Measurements from ENCODE around the gene SNRPD3. TPM values are rescaled to one million over a fixed set of nuclear protein-coding genes. Genes with fewer than 3 reads are reported as not detected.

Gene SNRPD3
- total and polyA plus RNA-seq, 4 donors, result 57.2 to 128 (median 85.9) TPM

DNA sequence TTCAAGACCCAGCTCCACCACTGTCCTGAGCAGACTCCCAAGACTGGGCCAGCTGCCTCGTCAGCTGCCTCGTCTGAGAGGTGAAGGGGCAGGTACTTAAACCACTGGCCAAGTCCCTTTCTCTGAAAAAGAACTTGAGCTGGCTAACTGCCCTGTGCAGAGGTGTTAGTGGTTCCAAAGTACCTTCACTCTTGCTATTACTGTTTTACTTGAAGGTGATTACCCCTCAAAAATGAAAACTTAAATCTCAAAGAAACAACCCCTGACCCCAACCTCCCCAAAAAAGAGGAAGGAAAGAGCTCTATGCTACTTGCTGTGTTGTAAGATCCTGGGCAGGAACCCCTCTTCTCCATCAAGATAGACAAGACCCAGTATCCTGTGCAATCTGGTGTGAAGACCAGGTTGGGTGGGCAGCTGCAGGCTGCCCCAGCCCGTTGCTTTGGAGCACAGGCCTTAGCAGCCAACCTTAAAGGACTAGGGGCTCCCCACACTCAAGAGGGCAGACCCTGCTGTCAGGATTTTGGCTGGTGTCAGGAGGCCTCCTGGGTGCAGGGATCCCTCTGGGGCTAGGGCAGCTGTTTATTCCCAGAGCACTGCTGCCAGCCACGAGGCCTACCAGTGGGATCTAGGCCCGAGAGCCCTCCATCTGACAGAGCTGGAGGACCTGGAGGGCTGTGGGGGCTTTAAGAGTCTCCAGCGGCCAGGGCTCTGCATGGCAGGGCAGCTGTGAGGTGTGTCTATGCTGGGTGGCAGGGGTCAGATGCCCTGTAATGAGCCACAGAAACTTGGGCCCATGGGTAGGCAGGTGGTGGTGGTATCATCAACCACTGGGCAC lies 13.9 kb upstream of the SNRPD3 start:
- WGBS, result 58% methylated on average over 6 of the region's 6 CpGs
- TF ChIP-seq FOXA1 (IDR thresholded peaks at IDR 0.05) (no peak), HNF4A (conservative IDR thresholded peaks at IDR 0.05) (peak in 1 of 2 donors; percentile 14)

DNA sequence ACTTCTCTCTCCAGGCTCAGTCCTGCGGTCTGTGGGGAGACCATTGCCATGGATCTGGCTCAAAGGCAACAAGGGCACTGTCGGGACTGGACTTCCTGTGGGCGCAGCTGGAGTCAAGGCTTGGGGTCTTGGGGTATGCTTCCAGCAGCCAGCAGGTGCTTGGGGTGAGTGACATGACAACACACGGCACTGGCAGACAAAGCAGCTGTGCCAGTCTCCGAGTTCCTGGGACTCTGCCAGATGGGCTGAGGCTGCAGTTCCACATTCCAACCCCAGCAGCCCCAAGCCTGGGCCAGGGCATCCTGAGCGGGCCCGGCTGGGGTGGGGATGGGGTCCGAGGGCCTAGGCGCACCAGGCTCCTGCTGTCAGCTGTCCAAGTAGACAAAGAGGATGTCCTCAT lies 13.2 kb upstream of the SNRPD3 start:
- Histone ChIP-seq H3K27ac (ENCODE audit: low read depth in 1 of 2, low read length in 2 of 2) (peak overlapping the region; percentile 84 to 97), H3K9ac (ENCODE audit: low read depth in 1 of 2, low read length in 2 of 2) (no peak overlapping the region), H3K4me3 (ENCODE audit: low read depth in 1 of 3, low read length in 3 of 3) (no peak overlapping the region), H3K27me3 (ENCODE audit: control insufficient read depth in 4 of 4, insufficient read depth in 4 of 4, low read length in 3 of 4) (no peaks in the 10 kb centered on the region), H3K36me3 (ENCODE audit: control insufficient read depth in 4 of 4, insufficient read depth in 3 of 4, low read depth in 1 of 4, low read length in 3 of 4) (peaks cover 18 to 42% (median 34%) of the 10 kb centered on the region in 4 donors), H3K4me1 (ENCODE audit: control insufficient read depth in 4 of 4, insufficient read depth in 4 of 4, low read length in 3 of 4) (peaks cover 14 to 63% (median 35%) of the 10 kb centered on the region in 4 donors), H3K9me3 (ENCODE audit: control insufficient read depth in 4 of 4, low read length in 3 of 4) (no peaks in the 10 kb centered on the region)
- TF ChIP-seq RXRA (IDR thresholded peaks at IDR 0.05) (no peak), NR2F2 (IDR thresholded peaks at IDR 0.05) (no peak), GABPA (IDR thresholded peaks at IDR 0.05 in 1 of 2, conservative IDR thresholded peaks at IDR 0.05 in 1 of 2) (no peak), FOXA2 (IDR thresholded peaks at IDR 0.05) (no peak), YY1 (IDR thresholded peaks at IDR 0.05) (no peak), RAD21 (IDR thresholded peaks at IDR 0.05) (peak in 1 of 2 donors; percentile 46)
- TF ChIP-seq, protein P1, sequence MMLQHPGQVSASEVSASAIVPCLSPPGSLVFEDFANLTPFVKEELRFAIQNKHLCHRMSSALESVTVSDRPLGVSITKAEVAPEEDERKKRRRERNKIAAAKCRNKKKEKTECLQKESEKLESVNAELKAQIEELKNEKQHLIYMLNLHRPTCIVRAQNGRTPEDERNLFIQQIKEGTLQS (IDR thresholded peaks at IDR 0.05), result no peak
- TF ChIP-seq, protein P2, sequence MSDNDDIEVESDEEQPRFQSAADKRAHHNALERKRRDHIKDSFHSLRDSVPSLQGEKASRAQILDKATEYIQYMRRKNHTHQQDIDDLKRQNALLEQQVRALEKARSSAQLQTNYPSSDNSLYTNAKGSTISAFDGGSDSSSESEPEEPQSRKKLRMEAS (IDR thresholded peaks at IDR 0.05), result no peak
- TF ChIP-seq, protein P3, sequence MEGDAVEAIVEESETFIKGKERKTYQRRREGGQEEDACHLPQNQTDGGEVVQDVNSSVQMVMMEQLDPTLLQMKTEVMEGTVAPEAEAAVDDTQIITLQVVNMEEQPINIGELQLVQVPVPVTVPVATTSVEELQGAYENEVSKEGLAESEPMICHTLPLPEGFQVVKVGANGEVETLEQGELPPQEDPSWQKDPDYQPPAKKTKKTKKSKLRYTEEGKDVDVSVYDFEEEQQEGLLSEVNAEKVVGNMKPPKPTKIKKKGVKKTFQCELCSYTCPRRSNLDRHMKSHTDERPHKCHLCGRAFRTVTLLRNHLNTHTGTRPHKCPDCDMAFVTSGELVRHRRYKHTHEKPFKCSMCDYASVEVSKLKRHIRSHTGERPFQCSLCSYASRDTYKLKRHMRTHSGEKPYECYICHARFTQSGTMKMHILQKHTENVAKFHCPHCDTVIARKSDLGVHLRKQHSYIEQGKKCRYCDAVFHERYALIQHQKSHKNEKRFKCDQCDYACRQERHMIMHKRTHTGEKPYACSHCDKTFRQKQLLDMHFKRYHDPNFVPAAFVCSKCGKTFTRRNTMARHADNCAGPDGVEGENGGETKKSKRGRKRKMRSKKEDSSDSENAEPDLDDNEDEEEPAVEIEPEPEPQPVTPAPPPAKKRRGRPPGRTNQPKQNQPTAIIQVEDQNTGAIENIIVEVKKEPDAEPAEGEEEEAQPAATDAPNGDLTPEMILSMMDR (IDR thresholded peaks at IDR 0.05; ENCODE audit: low read depth, low read length, missing input control), result peak; percentile 28
- 43% methylated on average over 9 of the region's 9 CpGs for WGBS
- DNase-seq (ENCODE audit: low spot score), result no peak

More for the DNA sequence above, 13.9 kb upstream of the SNRPD3 start:
- no peak overlapping the region for H3K4me3 ChIP-seq (ENCODE audit: low read depth in 1 of 3, low read length in 3 of 3)
- peak overlapping the region; percentile 84 to 97 for H3K27ac ChIP-seq (ENCODE audit: low read depth in 1 of 2, low read length in 2 of 2)
- H3K9me3 ChIP-seq (ENCODE audit: control insufficient read depth in 4 of 4, low read length in 3 of 4), result no peaks in the 10 kb centered on the region
- no peak overlapping the region for H3K9ac ChIP-seq (ENCODE audit: low read depth in 1 of 2, low read length in 2 of 2)
- H3K27me3 ChIP-seq (ENCODE audit: control insufficient read depth in 4 of 4, insufficient read depth in 4 of 4, low read length in 3 of 4), result no peaks in the 10 kb centered on the region
- H3K4me1 ChIP-seq (ENCODE audit: control insufficient read depth in 4 of 4, insufficient read depth in 4 of 4, low read length in 3 of 4), result peaks cover 14 to 59% (median 32%) of the 10 kb centered on the region in 4 donors
- H3K36me3 ChIP-seq (ENCODE audit: control insufficient read depth in 4 of 4, insufficient read depth in 3 of 4, low read depth in 1 of 4, low read length in 3 of 4), result peaks cover 15 to 35% (median 27%) of the 10 kb centered on the region in 4 donors
- no peak for DNase-seq (ENCODE audit: low spot score)

DNA sequence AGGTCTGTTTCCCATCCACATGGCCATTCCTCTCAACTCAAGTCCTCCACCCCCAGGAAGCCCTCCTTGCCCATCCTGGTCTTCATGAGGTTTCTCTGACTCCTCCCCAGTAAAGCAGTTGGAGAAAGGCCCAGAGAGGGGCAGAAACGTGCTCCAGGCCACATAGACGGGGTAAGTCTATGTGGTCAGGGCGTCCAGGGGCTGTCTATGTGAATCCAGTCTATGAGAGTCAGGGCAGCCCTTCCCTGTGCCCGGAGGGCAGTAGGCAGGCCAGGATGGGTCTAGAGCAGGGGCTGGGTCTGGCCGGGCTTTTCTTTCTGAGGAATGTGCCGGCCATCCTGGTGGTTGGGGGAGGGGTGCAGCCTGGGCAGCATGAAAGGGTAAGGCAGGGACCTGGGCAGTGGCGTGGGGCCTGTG lies 12.6 kb upstream of the SNRPD3 start:
- no peak overlapping the region for H3K9ac ChIP-seq (ENCODE audit: low read depth in 1 of 2, low read length in 2 of 2)
- peaks cover 14 to 68% (median 38%) of the 10 kb centered on the region in 4 donors for H3K4me1 ChIP-seq (ENCODE audit: control insufficient read depth in 4 of 4, insufficient read depth in 4 of 4, low read length in 3 of 4)
- no peak overlapping the region for H3K4me3 ChIP-seq (ENCODE audit: low read depth in 1 of 3, low read length in 3 of 3)
- no peak for TF ChIP-seq HNF4A (conservative IDR thresholded peaks at IDR 0.05)
- peak; percentile 30 for TF ChIP-seq YY1 (IDR thresholded peaks at IDR 0.05)
- no peaks in the 10 kb centered on the region for H3K9me3 ChIP-seq (ENCODE audit: control insufficient read depth in 4 of 4, low read length in 3 of 4)
- peak overlapping the region; percentile 84 to 97 for H3K27ac ChIP-seq (ENCODE audit: low read depth in 1 of 2, low read length in 2 of 2)
- no peaks in the 10 kb centered on the region for H3K27me3 ChIP-seq (ENCODE audit: control insufficient read depth in 4 of 4, insufficient read depth in 4 of 4, low read length in 3 of 4)
- WGBS, result 41% methylated on average over 7 of the region's 7 CpGs
- peaks cover 18 to 46% (median 39%) of the 10 kb centered on the region in 4 donors for H3K36me3 ChIP-seq (ENCODE audit: control insufficient read depth in 4 of 4, insufficient read depth in 3 of 4, low read depth in 1 of 4, low read length in 3 of 4)
- DNase-seq (ENCODE audit: low spot score), result no peak

All from liver (tissue), 9 donors.